GM21825 (cell line): ENCODE data around the gene LOC128125822.
A peak's percentile ranks its signal among the peaks of the same experiment; 100 is the strongest.
"Not testable (repeated sequence)": the region's sequence is repeated elsewhere in the genome, so short reads cannot be mapped to it uniquely, and the experiment has no call there.

Experiments
- ATAC-seq: cut with Tn5 transposase; IDR thresholded peaks from one replicate; pipeline ENCODE4 v1.9.1; 2021; ENCODE audit warnings: mild to moderate bottlenecking, moderate library complexity; ENCODE audit not compliant: unreplicated experiment

Gene LOC128125822

DNA sequence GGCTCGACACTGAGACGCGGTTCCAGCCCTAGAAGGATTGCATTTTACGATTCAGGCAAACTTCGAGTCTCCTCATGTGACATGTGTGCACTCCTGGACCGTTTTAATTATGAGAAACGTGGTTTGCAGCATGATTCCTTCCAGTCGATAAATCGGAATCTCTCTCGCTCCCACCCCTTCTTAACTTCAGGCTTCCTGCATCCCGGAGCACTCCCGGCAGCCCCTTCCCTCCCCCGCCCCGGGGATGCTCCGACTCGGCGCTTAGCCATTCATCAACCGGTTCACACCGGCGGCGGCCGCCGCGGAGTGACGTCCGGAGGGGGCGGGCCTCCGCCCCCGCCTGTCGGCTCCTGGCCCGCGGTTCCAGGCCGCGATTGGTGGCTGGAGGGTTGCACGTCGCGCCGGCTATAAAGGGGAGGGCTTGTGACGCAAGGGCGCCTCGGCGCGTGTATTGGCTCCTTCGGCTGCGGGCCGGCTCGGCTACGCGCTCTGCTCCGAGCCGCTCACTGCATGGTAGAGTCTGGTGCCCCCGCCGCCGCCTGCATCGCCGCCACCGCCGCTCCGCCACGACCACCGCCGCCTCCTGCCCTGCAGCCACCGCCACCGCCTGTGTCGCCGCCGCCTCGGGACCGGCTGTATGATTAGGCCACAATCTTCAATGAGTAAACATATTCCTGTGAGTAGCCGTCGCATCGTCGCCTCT, at the start of gene LOC128125822, which contains the start of gene PTP4A1:
Gene LOC128125822 (plus strand): TSS at position 437 of the 703 bp plus-strand sequence.
Gene PTP4A1 (plus strand): TSS at position 437 of the 703 bp plus-strand sequence. CDS start 4,401 bp downstream, outside the sequence.
- peak; percentile 94 for ATAC-seq

- not testable (repeated sequence) for ATAC-seq
Observed at GRCh38 chr6:63522911-63523287, 49.4 kb upstream of the LOC128125822 start.

DNA sequence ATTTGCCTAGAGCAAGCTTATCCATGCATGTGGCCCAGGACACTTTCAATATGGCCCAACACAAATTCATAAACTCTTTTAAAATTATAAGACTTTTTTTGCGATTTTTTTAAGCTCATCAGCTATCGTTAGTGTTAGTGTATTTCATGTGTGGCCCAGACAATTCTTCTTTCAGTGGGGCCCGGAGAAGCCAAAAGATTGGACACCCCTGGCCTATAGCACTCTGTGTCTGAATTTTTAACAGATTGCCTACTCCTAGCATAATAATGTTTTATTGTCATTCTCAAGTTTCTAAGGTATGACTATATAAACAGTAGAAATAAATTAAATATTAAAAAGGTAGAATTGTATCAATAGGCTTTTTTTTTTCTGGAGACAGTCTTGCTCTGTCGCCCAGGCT, 48.6 kb upstream of the LOC128125822 start:
- no peak for ATAC-seq

GRCh38 chr6:63525186-63525878, 46.9 kb upstream of the LOC128125822 start:
- ATAC-seq: no peak

GRCh38 chr6:63526931-63527330, 45.3 kb upstream of the LOC128125822 start:
- ATAC-seq: no peak

DNA sequence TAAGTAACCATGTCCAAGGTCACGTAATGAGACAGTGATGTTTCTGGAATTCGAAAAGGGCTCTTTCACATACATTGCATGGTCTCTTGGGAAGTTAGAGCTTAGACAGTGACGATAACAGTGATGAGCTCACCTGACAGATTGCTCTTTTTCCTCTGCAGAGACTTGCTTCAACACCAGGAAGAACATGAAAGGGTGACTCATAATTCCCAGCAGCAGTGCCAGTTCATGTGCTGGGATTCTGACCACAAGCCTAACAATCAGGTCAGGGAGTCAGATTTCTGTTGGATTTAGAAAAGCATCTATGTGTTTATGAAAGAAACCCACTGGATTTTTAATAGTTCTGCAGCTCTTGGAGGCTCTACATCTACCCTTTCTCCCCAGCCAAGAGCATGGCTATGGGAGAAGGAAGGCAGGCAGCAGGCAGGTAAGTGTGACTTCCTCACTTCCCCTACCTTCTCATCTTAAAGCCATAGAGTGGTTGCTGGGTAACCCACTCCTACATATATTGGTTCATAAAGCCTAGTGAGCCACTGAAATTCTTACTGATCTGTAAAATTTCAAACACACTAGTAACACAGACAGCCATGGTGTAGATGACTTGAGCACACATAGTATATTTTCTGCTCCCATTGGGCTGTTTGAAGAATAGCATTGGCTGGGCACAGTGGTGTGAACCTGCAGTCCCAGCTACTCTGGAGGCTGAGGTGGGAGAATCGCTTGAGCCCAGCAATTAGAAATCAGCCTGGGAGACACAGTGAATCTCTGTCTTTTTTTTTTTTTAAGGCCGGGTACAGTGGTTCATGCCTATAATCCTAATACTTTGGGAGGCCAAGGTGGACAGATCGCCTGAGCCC, 44.4 kb upstream of the LOC128125822 start:
- ATAC-seq: no peak

DNA sequence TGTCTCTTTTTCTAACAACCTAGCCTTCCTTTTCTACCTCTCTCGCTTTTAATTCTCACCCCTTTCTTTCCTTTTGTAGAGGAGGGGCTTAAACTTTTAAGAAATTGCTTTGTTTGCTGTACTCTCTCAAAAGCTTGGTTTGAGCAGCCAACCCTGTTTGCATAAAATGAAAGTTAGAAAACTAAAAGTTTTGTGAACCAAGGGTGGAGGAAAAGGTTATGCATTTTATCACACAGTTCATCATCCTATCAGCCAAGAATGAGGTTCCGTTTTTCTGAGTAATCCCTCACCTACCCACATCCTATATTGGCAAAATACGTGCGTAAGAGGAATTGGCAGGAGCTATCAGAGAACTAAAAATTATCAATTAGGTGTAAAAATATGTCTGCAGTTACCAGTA, 42.8 kb upstream of the LOC128125822 start:
- ATAC-seq: no peak

- no peak for ATAC-seq
Observed at GRCh38 chr6:63530182-63530581, 42.1 kb upstream of the LOC128125822 start.

DNA sequence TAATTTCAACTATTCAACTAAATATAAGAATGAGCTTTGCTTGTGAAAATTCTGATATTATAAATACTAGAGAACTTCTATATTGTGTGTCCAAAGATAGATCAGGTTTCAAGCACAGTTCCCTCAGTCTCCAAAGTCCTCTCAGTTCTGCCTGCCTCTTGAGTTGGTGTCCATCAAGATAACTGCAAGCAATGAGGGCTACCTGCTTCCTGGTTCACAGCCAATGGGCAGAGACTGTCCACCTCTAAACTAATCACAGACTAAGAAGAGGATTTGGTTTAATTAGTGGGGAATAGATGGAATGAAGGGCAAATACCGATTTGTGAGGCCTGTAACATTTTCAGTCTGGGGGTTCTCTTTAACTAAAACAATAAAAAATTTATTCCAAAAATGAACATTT, 41.3 kb upstream of the LOC128125822 start:
- ATAC-seq: no peak

DNA sequence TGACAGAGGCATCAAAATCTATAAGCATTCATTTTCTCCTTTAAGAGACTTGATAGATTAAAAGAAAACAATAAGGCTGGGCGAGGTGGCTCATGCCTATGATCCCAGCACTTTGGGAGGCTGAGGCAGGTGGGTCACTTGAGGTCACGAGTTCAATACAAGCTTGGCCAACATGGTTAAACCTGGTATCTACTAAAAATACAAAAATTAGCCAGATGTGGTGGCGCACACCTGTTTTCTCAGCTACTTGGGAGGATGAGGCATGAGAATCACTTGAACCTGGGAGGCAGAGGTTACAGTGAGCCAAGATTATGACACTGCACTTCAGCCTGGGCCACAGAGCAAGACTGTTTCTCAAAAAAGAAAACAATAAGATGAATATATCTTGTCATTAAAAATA, 39.3 kb upstream of the LOC128125822 start:
- ATAC-seq: no peak

DNA sequence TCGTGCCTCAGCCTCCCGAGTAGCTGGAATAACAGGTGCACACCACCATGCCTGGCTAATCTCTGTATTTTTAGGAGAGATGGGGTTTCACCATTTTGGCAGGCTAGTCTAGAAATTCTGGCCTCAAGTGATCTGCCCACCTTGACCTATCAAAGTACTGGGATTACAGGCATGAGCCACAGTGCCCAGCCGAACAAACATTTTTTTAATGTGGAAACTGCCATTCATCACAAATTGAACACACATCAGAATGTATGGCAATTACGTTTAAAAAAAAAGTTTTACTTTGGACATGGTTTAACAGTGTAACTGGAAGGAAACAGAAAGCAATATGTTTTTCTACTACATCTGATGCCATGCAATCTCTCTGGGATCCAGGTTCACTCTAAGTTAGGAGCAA, 38.3 kb upstream of the LOC128125822 start:
- no peak for ATAC-seq

DNA sequence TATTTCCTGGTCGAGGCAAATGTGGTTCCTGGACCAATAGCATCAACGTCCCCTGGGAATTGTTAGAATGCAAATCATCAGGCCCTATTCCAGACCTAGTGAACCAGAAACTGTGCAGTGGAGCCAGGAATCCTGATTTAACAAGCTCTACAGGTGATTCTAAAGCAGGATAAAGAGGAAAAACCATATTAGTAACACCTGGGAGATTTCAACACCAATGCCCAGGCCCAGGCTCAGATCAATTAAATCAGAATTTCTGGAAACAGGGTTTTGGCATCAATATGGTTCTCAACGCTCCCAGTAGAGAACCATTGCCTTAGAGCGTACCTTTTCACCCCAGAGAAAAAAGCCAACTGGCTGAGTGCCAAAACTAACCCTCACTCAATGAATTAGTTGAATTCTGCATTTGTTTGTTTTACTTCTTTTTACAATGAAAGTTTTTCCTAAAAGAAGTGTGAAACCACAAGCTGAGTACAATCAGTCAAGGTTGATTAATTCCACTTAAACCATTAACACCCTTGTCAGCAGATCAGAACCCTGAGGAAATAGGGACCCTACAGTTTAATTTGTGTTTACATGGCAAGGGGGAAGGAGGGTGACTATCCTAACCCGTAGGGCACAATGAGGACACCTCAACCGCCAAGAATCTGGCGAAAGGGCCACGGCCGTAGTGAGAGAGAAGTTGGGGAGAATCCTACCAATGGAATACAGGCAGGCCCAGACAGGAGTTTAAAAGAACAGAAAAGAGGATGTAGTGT, 34.9 kb upstream of the LOC128125822 start:
- ATAC-seq: peak; percentile 73

- no peak for ATAC-seq
Observed at GRCh38 chr6:63537959-63538300, 34.4 kb upstream of the LOC128125822 start.

DNA sequence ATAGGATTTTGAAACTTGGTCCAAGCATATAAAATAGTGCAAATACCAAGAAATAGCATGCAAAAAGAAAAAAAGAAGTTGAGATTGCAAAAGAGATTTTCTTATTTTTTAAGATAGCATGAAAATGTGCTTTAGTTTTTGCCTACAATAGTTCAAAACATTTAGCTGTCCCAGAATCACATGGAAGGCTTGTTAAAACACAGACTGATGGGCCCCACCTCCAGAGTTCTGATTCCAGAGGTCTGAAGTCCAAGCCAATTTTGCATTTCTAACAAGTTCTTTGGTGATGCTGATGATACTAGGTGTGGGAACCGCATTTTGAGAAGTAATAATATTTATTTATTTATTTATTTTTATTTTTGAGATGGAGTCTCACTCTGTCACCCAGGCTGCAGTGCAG, 33.7 kb upstream of the LOC128125822 start:
- ATAC-seq: no peak

- no peak for ATAC-seq
Observed at GRCh38 chr6:63543001-63543400, 29.3 kb upstream of the LOC128125822 start.

GRCh38 chr6:63543982-63544381, 28.3 kb upstream of the LOC128125822 start:
- ATAC-seq: no peak

GRCh38 chr6:63546236-63546635, 26.0 kb upstream of the LOC128125822 start:
- ATAC-seq: no peak

DNA sequence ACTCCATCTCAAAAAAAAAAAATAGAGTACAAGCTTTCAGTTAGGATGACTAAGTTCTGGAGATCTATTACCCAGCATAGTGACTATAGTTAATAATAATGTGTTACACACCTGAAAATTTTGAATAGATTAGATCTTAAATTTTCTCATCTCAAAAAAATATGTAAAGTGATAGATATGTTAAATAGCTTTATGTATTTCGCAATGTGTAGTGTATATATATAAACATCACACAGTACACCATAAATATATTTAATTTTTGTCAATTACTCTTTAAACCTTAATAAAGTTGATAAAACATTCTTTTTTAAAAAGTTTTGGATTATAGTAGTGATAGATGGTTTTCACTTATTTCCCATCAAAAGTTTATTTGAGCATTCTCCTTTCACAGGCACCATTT, 25.6 kb upstream of the LOC128125822 start:
- no peak for ATAC-seq

DNA sequence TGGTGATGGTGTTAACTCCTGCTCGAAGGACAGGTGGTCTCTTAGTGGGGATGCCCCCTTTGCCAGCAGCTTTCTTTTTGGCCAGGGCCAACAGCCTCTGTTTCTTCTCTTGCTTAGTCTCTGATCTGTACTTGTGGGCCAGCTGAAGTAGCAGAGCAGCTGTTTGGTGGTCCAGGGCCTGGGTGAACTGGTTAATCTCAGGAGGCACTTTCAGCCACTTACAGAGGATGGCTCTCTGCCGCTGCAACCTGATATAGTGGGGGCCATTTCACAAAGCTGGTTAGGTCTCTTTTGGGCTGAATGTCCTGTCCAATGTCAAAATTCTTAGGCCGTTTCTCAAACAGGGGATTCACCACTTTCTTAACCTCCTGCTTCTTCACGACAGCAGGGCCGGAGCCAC, 23.2 kb upstream of the LOC128125822 start:
- no peak for ATAC-seq

DNA sequence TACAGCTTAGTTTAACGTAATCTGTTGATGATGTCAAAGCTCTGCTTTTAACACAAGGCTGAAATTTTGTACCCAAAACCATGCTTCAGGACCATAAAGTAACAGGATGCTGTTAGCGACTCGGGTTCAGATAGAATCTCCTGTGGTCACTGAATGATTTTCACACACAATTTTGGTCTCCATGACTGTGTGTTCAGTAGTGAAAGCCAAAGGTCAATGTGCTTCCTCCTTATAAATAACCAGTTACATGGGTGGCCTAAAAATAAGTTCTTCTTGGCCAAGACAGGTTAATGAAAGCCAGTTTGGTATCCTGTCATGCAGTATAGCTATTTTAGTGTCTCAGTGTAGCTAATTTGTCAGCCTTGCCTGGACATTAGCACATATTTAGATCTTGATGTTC, 19.1 kb upstream of the LOC128125822 start:
- ATAC-seq: peak; percentile 99

DNA sequence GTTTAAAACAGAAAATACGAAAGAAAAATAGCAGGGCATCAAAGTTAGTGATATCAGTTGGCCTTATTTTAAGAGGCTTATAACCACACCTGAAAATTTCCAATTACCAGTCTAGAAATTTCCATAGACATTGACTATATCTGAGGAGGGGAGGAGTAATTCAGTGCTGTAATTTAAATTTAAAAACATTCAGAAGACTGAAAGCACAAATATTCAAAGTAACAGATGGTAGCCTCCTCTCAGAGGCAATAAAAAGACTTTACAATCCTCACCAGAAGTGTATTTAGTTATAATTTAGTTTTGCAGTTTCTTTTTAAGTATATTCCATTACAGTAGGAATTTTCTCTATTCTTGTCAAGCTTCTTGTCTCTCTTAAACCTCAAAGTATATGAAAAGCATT, 18.4 kb upstream of the LOC128125822 start:
- no peak for ATAC-seq
